Dedifferentiated amniotic fluid mesenchymal stem cell (primary cell): ENCODE results near the gene STX8.

Experiments used
- DNase-seq: peaks from one replicate; pipeline ENCODE4 v3.0.0-alpha.2; 2016; ENCODE audit errors: extremely low spot score

The STX8 gene

DNA sequence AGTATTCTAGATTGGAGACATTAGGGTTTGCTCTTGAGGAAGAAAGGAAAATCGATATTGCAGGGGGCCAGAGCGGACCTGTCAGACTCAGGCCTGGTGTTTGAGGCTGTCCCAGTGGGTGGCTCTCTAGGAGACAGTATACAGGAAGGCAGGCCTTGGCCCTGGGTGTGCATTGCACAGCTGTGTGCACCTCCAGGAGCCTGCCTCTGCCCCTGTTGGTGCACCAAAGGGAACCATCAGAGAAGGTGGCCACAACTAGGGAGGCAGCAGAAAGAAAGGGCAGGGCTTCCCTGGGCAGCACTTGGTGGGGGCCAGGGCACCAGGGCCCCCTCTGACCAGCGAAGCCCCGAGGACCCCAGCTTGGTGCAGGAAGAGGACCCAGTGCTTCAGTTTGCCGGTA is 366.3 kb downstream of the STX8 start:
- no peak for DNase-seq

GRCh38 chr17:9208381-9209105 is 367.1 kb downstream of the STX8 start:
- no peak for DNase-seq

GRCh38 chr17:9206741-9207332 is 368.8 kb downstream of the STX8 start:
- no peak for DNase-seq

- no peak for DNase-seq
These were observed 369.3 kb downstream of the STX8 start for GRCh38 chr17:9206410-9206703.

GRCh38 chr17:9205520-9206409 is 369.9 kb downstream of the STX8 start:
- no peak for DNase-seq

DNA sequence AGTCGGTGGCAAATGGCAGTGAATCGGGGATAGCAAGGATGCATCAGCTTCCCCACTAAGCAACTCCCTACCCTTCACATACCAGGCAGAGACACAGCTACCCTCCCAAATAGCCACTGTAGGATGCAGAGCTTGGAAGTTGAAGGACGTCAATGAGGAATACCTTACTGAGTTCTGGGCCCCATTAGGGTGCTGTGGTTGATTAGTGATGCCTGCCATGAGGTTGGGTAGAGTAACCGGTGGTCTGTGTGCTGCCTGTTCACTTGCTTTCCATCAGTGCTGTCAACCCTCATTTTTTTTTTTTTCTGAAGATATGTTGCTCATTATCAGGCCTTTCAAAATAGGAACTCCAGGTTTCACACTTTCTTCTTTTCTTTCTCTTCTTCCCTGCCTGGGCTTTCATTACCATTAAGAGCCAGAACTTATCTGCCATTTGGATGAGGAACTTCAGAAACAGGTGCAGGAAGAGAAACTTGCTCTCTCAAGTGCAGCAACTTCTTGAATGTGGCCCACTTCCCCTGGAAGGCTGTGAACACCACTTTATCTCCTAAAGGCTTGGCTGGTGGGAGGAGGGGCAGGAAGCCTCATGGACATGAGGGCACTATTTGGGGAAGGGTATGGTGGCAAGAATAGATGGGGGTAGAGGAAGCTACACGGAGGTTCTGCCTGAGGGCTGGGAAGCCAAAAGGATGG is 370.8 kb downstream of the STX8 start:
- no peak for DNase-seq

DNA sequence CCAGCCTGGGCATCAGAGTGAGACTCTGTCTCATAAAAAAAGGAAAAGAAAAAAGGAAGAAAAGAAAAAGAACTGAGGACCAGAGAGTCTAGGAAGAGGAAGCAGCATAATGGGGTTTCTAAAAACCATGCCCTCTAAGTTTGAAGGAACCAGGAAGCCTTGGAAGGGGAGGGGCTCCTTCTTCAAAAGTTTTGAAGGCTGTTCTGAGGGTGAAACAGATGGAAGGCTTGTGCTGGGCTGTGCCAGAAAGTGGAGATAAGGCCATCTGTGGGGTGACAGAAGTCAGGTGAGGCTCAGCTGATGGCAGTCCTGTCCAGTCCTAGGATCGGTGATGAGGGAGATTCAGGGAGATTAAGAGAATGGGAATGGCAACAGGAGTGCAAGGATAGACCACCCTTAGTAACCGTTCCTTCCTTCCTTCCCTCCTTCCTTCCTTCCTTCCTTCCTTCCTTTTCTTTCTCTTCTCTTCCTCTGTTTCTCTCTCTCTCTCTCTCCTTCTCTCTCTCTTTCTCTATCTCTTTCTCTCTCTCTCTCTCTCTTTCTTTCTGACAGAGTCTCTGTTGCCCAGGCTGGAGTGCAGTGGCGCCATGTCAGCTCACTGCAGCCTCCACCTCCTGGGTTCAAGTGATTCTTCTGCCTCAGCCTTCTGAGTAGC is 371.7 kb downstream of the STX8 start:
- DNase-seq: no peak

DNA sequence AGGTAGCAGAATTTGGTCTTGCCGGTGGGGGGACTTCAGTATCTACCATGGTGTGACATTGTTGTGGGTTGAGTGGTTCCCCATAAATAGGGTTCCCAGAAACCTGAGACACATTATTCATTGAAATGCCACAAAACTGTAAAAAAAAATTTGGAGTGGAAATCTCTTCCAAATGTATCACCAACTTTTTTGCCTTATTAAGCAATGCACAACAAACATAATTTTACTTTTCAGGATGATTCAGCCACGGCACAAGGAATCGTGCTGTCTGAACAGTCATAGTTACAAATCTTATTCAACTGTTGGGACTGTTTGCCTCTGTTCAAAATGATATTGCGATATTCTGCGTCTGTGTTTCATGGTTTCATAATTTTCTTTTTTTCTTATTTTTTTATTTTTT is 373.1 kb downstream of the STX8 start:
- no peak for DNase-seq

GRCh38 chr17:9200699-9201359 is 374.8 kb downstream of the STX8 start:
- DNase-seq: no peak
